ENCODE data around the gene PHPT1. TPM values are rescaled to one million over a fixed set of nuclear protein-coding genes. Genes with fewer than 3 reads are reported as not detected.
A peak's percentile ranks its signal among the peaks of the same experiment; 100 is the strongest.

PHPT1 gene
- total RNA-seq, 1 donor from 2014 or later = 168 TPM

DNA sequence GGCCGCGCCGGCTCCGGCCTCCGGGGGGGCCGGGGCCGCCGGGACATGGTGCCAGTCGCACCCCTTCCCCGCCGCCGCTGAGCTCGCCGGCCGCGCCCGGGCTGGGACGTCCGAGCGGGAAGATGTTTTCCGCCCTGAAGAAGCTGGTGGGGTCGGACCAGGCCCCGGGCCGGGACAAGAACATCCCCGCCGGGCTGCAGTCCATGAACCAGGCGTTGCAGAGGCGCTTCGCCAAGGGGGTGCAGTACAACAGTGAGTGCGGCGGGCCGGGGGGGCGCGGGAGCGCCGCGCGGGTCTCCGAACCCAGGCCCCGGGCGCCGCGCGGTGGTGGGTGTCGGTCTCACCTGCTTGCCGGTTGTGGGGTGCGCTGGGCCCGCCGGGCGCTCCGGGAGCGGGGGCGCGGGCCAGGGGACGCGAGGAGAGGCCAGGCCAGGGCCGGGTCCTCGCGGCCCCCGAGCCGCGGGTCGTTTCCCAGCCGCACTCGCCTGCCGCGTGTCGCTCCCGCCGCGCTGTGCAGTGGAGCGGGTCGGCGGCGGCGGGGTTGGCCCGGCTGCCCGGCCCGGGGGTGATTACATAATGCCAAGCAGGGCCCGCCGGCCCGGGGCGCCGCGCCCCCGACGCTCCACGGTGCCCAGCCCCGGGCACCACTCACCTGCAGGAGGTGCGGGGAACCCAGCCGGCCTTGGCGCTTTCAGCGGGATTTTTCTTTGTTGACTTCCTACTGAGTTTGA lies 41.0 kb upstream of the PHPT1 start:
- Mint-ChIP-seq H3K27me3 (no peaks in the 10 kb centered on the region), H3K4me3 (ENCODE audit: low read depth) (peak overlapping the region; percentile 89), H3K4me1 (ENCODE audit: low read depth) (peaks cover 24% of the 10 kb centered on the region), H3K27ac (peak overlapping the region; percentile 69), H3K9me3 (ENCODE audit: low read depth) (no peaks in the 10 kb centered on the region), H3K36me3 (ENCODE audit: insufficient read depth) (peaks cover 13% of the 10 kb centered on the region)
- TF ChIP-seq, protein P1, sequence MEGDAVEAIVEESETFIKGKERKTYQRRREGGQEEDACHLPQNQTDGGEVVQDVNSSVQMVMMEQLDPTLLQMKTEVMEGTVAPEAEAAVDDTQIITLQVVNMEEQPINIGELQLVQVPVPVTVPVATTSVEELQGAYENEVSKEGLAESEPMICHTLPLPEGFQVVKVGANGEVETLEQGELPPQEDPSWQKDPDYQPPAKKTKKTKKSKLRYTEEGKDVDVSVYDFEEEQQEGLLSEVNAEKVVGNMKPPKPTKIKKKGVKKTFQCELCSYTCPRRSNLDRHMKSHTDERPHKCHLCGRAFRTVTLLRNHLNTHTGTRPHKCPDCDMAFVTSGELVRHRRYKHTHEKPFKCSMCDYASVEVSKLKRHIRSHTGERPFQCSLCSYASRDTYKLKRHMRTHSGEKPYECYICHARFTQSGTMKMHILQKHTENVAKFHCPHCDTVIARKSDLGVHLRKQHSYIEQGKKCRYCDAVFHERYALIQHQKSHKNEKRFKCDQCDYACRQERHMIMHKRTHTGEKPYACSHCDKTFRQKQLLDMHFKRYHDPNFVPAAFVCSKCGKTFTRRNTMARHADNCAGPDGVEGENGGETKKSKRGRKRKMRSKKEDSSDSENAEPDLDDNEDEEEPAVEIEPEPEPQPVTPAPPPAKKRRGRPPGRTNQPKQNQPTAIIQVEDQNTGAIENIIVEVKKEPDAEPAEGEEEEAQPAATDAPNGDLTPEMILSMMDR (IDR thresholded peaks at IDR 0.05; ENCODE audit: unreplicated experiment) = peak; percentile 19
- no peak for DNase-seq (ENCODE audit: low spot score, unreplicated experiment)

DNA sequence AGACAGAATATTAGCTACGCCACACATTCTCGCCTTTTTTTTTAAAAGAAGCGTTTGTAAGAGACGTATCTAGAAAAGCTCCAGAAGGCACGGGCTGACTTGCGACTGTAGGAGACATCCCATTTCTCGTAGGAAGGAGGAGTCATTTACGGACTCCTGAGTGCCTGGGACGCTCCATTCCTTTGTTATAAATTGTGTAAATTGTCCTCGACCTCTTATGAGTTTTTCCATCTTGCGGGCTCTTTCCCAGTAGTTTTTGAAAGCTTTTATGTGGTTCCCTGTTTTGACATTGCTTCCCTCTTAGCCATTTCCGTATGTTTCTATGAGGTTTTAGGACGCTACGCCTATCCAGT lies 40.4 kb upstream of the PHPT1 start:
- Mint-ChIP-seq H3K4me1 (ENCODE audit: low read depth) (peaks cover 24% of the 10 kb centered on the region), H3K4me3 (ENCODE audit: low read depth) (peak overlapping the region; percentile 89), H3K27me3 (no peaks in the 10 kb centered on the region), H3K9me3 (ENCODE audit: low read depth) (no peaks in the 10 kb centered on the region), H3K36me3 (ENCODE audit: insufficient read depth) (peaks cover 16% of the 10 kb centered on the region), H3K27ac (peak overlapping the region; percentile 69)
- DNase-seq (ENCODE audit: low spot score, unreplicated experiment) = no peak
- TF ChIP-seq, protein P1 (IDR thresholded peaks at IDR 0.05; ENCODE audit: unreplicated experiment) = no peak

DNA sequence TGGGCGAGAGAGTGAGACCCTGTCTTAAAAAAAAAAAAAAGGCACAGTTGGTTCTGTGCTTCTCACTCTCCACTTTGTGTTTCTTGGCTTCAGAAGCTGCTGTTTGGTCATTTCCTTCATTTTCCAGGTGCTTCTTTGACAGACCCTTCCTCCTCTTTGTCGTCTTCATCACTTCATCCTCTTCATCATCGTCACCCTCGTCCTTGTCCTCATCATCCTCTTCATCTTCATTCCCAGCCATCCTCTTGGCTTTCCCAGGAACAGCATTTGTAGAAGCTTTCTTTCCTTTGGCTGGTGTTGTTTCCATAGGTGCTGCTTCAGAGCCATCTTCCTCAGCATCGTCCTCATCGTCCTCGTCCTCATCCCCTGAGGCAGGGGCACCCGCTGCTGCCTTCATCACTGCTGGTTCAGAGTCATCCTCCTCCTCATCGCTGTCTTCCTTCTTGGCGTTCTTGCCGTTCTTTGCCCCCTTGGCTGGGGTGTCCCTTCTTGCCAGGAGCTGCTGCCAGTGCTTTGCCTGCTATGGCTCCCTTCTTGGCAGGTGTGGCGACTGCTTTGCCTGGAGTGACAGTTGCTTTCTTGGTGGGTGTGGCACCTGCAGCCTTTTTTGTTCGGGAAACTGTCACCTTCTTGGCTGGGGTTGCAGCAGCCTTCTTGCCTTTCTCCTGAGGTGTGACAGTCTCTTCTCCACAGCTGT lies 34.3 kb upstream of the PHPT1 start:
- Mint-ChIP-seq H3K9me3 (ENCODE audit: low read depth) (no peaks in the 10 kb centered on the region), H3K36me3 (ENCODE audit: insufficient read depth) (peaks cover 30% of the 10 kb centered on the region), H3K27me3 (no peaks in the 10 kb centered on the region), H3K4me1 (ENCODE audit: low read depth) (peaks cover 12% of the 10 kb centered on the region), H3K4me3 (ENCODE audit: low read depth) (no peak overlapping the region), H3K27ac (no peak overlapping the region)
- DNase-seq (ENCODE audit: low spot score, unreplicated experiment) = no peak
- TF ChIP-seq, protein P1 (IDR thresholded peaks at IDR 0.05; ENCODE audit: unreplicated experiment) = no peak

DNA sequence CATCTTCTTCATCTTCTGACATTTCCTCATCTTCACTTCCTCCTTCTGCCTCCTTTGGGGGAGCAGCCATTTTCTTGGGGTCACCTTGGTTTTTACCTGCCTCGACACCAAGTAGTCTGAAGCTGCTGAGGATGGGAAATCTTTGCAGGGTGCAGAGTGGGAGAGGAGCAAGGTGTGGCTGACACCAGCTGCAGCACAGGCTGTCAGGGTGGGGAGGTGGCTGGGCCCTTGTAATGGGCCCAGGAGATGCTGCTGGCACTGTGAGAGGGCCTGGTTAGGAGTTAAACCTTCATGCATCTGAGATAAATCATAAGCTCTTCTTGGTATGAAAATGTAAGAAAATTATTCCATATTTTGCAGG lies 33.8 kb upstream of the PHPT1 start:
- TF ChIP-seq, protein P1 (IDR thresholded peaks at IDR 0.05; ENCODE audit: unreplicated experiment) = no peak
- H3K27me3 Mint-ChIP-seq = no peaks in the 10 kb centered on the region
- H3K9me3 Mint-ChIP-seq (ENCODE audit: low read depth) = no peaks in the 10 kb centered on the region
- H3K4me3 Mint-ChIP-seq (ENCODE audit: low read depth) = no peak overlapping the region
- no peak for DNase-seq (ENCODE audit: low spot score, unreplicated experiment)
- H3K4me1 Mint-ChIP-seq (ENCODE audit: low read depth) = peaks cover 8% of the 10 kb centered on the region
- H3K27ac Mint-ChIP-seq = no peak overlapping the region
- peaks cover 28% of the 10 kb centered on the region for H3K36me3 Mint-ChIP-seq (ENCODE audit: insufficient read depth)

DNA sequence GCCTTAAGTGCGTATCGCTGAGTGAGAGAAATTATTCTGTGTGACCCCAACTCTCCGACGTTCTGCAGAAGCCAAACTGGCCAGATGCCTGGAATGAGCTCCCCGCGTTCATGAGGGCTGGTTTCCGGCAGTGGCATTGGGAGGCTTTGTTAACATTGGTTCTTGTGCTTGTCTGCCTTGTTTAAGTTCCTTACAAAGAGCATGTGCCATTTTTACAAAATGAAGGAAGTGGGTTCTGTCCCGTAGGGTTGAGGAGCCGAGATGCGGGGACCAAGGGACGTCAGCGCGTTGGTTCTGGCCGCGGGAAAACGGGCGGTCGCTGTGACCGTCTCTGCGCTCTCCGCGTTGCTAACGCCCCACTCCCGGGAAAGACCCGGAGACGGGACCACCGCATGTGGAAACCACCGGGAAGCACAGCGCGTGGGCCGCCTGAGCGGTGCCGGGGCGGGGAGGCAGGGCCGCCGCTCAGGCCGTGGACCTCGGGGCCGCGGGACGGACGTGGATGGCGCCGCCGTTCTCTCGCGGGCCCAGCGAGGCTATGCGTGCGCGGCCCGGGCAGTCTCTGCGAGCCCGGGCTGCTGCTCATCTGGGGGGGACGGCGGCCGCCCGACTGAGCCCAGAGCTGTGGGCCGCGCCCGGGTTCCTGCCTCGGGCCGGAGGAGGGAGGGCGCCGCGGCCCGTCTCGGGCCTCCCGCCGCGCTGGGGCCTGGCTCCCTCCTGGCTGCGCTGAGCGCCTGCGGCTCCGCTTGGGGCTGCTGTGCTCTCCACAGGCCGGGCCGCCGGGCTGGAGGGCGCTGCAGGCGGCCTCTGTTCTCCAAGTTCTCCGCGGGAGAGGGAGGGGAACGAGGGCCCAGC lies 28.0 kb upstream of the PHPT1 start:
- Mint-ChIP-seq H3K27me3 (peaks cover 8% of the 10 kb centered on the region), H3K27ac (peak overlapping the region; percentile 16), H3K4me1 (ENCODE audit: low read depth) (peaks cover 9% of the 10 kb centered on the region), H3K9me3 (ENCODE audit: low read depth) (no peaks in the 10 kb centered on the region), H3K36me3 (ENCODE audit: insufficient read depth) (peaks cover 8% of the 10 kb centered on the region), H3K4me3 (ENCODE audit: low read depth) (peak overlapping the region; percentile 57)
- DNase-seq (ENCODE audit: low spot score, unreplicated experiment) = no peak
- TF ChIP-seq, protein P1 (IDR thresholded peaks at IDR 0.05; ENCODE audit: unreplicated experiment) = no peak
